A549 (cell line): Measurements from ENCODE around the gene FHIT. TPM values are rescaled to one million over a fixed set of nuclear protein-coding genes. Genes with fewer than 3 reads are reported as not detected.

Experiments used
- ATAC-seq, 2 experiments: fragments of 200-7000 bp in 1 of 2; fragments of >200 bp in 1 of 2; cut with Nextera tagmentation in 1 of 2; cut with Tn5 transposase in 1 of 2; 3 replicates each; pipeline versions ENCODE4 v1.8.0 to v1.9.1; 2018 to 2020; ENCODE audit warnings: mild to moderate bottlenecking in 1 of 2, moderate library complexity in 1 of 2
- CTCF ChIA-PET: fragments of 300-600 bp; sonication (Branson Sonifier 250); formaldehyde crosslinking; extraction: SDS; loops from one replicate; lab custom pipeline; 2021; ENCODE audit warnings: antibody characterized with exemption, inconsistent platforms; lab: Yijun Ruan, JAX
- POLR2A ChIA-PET: fragments of 350-600 bp; formaldehyde crosslinking; extraction: SDS; loops from one replicate; lab custom pipeline; 2021; ENCODE audit warnings: antibody characterized with exemption, inconsistent platforms; lab: Yijun Ruan, JAX
- DNase-seq, 2 experiments: peaks; one replicate each; pipeline versions ENCODE4 v3.0.0 to v3.0.0-alpha.2; 2011 to 2016; ENCODE audit warnings: low read depth in 1 of 2, low spot score in 1 of 2
- FAIRE-seq: peaks from 2 replicates; lab custom pipeline; 2011; peaks lifted over from hg19 to GRCh38; lab: Jason Lieb, UNC
- H3K27ac ChIP-seq, 2 experiments: fragments of >200 bp; sonication (Bioruptor Twin); formaldehyde crosslinking; 3 replicates each; pipeline ENCODE4 v1.5.1; 2016 to 2017
- H3K4me1 ChIP-seq: fragments of >200 bp; sonication (Bioruptor Twin); formaldehyde crosslinking; 3 replicates; pipeline ENCODE4 v1.6.1; 2016
- H3K4me2 ChIP-seq: fragments of >200 bp; sonication (Bioruptor Twin); formaldehyde crosslinking; 3 replicates; pipeline ENCODE4 v1.6.1; 2016
- H3K4me3 ChIP-seq: fragments of >200 bp; sonication (Bioruptor Twin); formaldehyde crosslinking; 3 replicates; pipeline ENCODE4 v1.5.1; 2016
- H3K9me3 ChIP-seq: fragments of >200 bp; sonication (Bioruptor Twin); formaldehyde crosslinking; 3 replicates; pipeline ENCODE4 v1.6.1; 2016
- ATOH8 ChIP-seq: fragments of 250-450 bp; sonication (Bioruptor Pico); IDR thresholded peaks from 2 replicates; pipeline ENCODE4 v1.5.0; 2020; ENCODE audit warnings: low read depth, mild to moderate bottlenecking, moderate library complexity
- CHD2 ChIP-seq: fragments of 150-350 bp; IDR thresholded peaks from 2 replicates; pipeline ENCODE4 v1.6.1; 2014; ENCODE audit warnings: low read length; ENCODE audit not compliant: partially characterized antibody
- ELK1 ChIP-seq: fragments of 150-350 bp; IDR thresholded peaks from 2 replicates; pipeline ENCODE4 v1.6.1; 2014; ENCODE audit warnings: low read depth, mild to moderate bottlenecking, low read length
- HEYL ChIP-seq: fragments of 250-450 bp; sonication (Bioruptor Pico); IDR thresholded peaks from 2 replicates; pipeline ENCODE4 v1.8.0; 2021; ENCODE audit warnings: mild to moderate bottlenecking, moderate library complexity
- HOXA7 ChIP-seq: fragments of 250-450 bp; sonication (Bioruptor Pico); IDR thresholded peaks from 2 replicates; pipeline ENCODE4 v1.5.0; 2020; ENCODE audit warnings: mild to moderate bottlenecking, moderate library complexity
- HOXB5 ChIP-seq: fragments of 250-450 bp; sonication (Bioruptor Pico); IDR thresholded peaks from 2 replicates; pipeline ENCODE4 v1.5.0; 2020; ENCODE audit warnings: mild to moderate bottlenecking, moderate library complexity
- JUNB ChIP-seq: fragments of >200 bp; sonication (Bioruptor Twin); formaldehyde crosslinking; IDR thresholded peaks from 2 replicates; pipeline ENCODE4 v1.6.1; 2016
- KDM5A ChIP-seq: fragments of 200-600 bp; sonication (generic); IDR thresholded peaks from 2 replicates; pipeline ENCODE4 v1.6.1; 2016; ENCODE audit warnings: antibody characterized with exemption, mild to moderate bottlenecking
- MAFK ChIP-seq: fragments of 450-650 bp; IDR thresholded peaks from 2 replicates; pipeline ENCODE4 v1.6.1; 2014; ENCODE audit not compliant: partially characterized antibody
- MAZ ChIP-seq: fragments of 150-350 bp; IDR thresholded peaks from 2 replicates; pipeline ENCODE4 v1.6.1; 2014; ENCODE audit warnings: antibody characterized with exemption, low read depth, low read length, borderline replicate concordance
- NFE2L2 ChIP-seq: fragments of 150-350 bp; conservative IDR thresholded peaks from 2 replicates; pipeline ENCODE4 v1.6.1; 2014; ENCODE audit warnings: low read length
- PHF8 ChIP-seq: fragments of 200-600 bp; sonication (generic); IDR thresholded peaks from 2 replicates; pipeline ENCODE4 v1.6.1; 2016; ENCODE audit warnings: low read depth, mild to moderate bottlenecking, antibody characterized with exemption, moderate library complexity, borderline replicate concordance
- POLR2A ChIP-seq: IDR thresholded peaks from 2 replicates; pipeline ENCODE4 v1.6.1; 2012; ENCODE audit warnings: mild to moderate bottlenecking, low read length
- POLR2AphosphoS2 ChIP-seq: conservative IDR thresholded peaks from 2 replicates; pipeline ENCODE4 v1.6.1; 2012; ENCODE audit warnings: low read length, improper control_type of control experiment, inconsistent platforms
- TFCP2L1 ChIP-seq: fragments of 250-450 bp; sonication (Bioruptor Pico); IDR thresholded peaks from 2 replicates; pipeline ENCODE4 v1.5.0; 2021; ENCODE audit warnings: mild to moderate bottlenecking
- ZNF302 ChIP-seq: fragments of 250-450 bp; sonication (Bioruptor Pico); IDR thresholded peaks from 2 replicates; pipeline ENCODE4 v1.9.0; 2021; ENCODE audit warnings: inconsistent platforms, mild to moderate bottlenecking, moderate library complexity
- ZSCAN20 ChIP-seq: fragments of 250-450 bp; sonication (Bioruptor Pico); IDR thresholded peaks from 2 replicates; pipeline ENCODE4 v1.8.0; 2022; ENCODE audit warnings: mild to moderate bottlenecking, moderate library complexity
- WGBS: methylation state at CpG from one replicate; pipeline ENCODE4 v1.1.6; 2017; ENCODE audit errors: missing lambda C conversion rate; 5-methylcytosine and 5-hydroxymethylcytosine counted together
- polyA plus RNA-seq, 4 experiments: library from polyadenylated mRNA; depleted of rRNA in 3 of 4; stranded (reverse); fragments of >200 nt; fragmentation: RNase III in 1 of 4; extraction: RNeasy Plus Mini Kit Qiagen cat#74134 plus additional on column Dnase treatment in 1 of 4; gene quantifications; 2 replicates in 3 of 4; 3 replicates in 1 of 4; pipeline ENCODE4 v1.2.3, GENCODE V29; 2011 to 2017
- TF ChIP-seq, protein P1 (sequence below): fragments of >200 bp; sonication (Bioruptor Twin); formaldehyde crosslinking; IDR thresholded peaks from 2 replicates; pipeline ENCODE4 v1.6.1; 2016
- TF ChIP-seq, protein P2 (sequence below): fragments of 200-600 bp; sonication (generic); IDR thresholded peaks from 2 replicates; pipeline ENCODE4 v1.6.1; 2016; ENCODE audit warnings: antibody characterized with exemption, mild to moderate bottlenecking, moderate library complexity
- TF ChIP-seq, protein P3 (sequence below): fragments of 250-450 bp; sonication (Bioruptor Pico); IDR thresholded peaks from 2 replicates; pipeline ENCODE4 v1.5.0; 2021; ENCODE audit warnings: mild to moderate bottlenecking, moderate library complexity, borderline replicate concordance

Gene FHIT
- polyA plus RNA-seq, 2 of the 4 experiments (the other 2 are of a cell fraction) = 0.76 to 0.92 TPM

DNA sequence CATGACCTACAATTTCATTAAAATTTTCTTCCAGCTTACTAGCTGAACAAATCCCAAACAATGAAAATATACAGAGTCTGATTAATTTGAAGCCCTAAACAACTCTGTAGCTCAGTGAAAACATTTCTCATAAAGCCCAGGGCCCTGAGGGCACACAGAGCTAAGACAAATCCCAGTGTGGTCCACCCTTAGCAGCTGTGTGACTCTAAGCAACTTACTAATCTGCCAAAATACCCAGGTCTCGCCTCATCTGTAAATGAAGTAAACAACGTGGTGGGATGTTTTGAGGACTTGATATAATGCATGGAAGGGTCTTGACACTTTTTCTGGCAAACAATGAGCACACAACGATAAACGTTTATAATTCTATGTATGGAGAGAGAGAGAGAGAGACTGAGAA is 158.4 kb downstream of the FHIT start:
- H3K4me1 ChIP-seq = no peaks in the 10 kb centered on the region
- POLR2A ChIA-PET = no interaction called here
- H3K27ac ChIP-seq = no peak overlapping the region
- H3K9me3 ChIP-seq = no peaks in the 10 kb centered on the region
- ATAC-seq (no peak), DNase-seq (no peak), FAIRE-seq (no peak)
- 26% methylated on average over 4 of the region's 4 CpGs for WGBS
- no peak overlapping the region for H3K4me3 ChIP-seq
- H3K4me2 ChIP-seq = no peak overlapping the region
- TF ChIP-seq MAFK (no peak), ELK1 (no peak), ZNF302 (CRISPR knock-in tag) (no peak), ATOH8 (CRISPR knock-in tag) (no peak), KDM5A (no peak), NFE2L2 (no peak), CHD2 (no peak), POLR2A (no peak), TFCP2L1 (no peak), MAZ (no peak), JUNB (no peak), POLR2AphosphoS2 (no peak), PHF8 (no peak), HEYL (CRISPR knock-in tag) (no peak), ZSCAN20 (CRISPR knock-in tag) (no peak), HOXA7 (CRISPR knock-in tag) (no peak), HOXB5 (CRISPR knock-in tag) (no peak)
- TF ChIP-seq, protein P1, sequence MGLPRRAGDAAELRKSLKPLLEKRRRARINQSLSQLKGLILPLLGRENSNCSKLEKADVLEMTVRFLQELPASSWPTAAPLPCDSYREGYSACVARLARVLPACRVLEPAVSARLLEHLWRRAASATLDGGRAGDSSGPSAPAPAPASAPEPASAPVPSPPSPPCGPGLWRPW = no peak
- TF ChIP-seq, protein P2, sequence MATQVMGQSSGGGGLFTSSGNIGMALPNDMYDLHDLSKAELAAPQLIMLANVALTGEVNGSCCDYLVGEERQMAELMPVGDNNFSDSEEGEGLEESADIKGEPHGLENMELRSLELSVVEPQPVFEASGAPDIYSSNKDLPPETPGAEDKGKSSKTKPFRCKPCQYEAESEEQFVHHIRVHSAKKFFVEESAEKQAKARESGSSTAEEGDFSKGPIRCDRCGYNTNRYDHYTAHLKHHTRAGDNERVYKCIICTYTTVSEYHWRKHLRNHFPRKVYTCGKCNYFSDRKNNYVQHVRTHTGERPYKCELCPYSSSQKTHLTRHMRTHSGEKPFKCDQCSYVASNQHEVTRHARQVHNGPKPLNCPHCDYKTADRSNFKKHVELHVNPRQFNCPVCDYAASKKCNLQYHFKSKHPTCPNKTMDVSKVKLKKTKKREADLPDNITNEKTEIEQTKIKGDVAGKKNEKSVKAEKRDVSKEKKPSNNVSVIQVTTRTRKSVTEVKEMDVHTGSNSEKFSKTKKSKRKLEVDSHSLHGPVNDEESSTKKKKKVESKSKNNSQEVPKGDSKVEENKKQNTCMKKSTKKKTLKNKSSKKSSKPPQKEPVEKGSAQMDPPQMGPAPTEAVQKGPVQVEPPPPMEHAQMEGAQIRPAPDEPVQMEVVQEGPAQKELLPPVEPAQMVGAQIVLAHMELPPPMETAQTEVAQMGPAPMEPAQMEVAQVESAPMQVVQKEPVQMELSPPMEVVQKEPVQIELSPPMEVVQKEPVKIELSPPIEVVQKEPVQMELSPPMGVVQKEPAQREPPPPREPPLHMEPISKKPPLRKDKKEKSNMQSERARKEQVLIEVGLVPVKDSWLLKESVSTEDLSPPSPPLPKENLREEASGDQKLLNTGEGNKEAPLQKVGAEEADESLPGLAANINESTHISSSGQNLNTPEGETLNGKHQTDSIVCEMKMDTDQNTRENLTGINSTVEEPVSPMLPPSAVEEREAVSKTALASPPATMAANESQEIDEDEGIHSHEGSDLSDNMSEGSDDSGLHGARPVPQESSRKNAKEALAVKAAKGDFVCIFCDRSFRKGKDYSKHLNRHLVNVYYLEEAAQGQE = no peak
- TF ChIP-seq, protein P3, sequence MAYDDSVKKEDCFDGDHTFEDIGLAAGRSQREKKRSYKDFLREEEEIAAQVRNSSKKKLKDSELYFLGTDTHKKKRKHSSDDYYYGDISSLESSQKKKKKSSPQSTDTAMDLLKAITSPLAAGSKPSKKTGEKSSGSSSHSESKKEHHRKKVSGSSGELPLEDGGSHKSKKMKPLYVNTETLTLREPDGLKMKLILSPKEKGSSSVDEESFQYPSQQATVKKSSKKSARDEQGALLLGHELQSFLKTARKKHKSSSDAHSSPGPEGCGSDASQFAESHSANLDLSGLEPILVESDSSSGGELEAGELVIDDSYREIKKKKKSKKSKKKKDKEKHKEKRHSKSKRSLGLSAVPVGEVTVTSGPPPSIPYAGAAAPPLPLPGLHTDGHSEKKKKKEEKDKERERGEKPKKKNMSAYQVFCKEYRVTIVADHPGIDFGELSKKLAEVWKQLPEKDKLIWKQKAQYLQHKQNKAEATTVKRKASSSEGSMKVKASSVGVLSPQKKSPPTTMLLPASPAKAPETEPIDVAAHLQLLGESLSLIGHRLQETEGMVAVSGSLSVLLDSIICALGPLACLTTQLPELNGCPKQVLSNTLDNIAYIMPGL = no peak
- CTCF ChIA-PET = interaction anchor here (0.5 kb wide), 1 partner anchor 346 kb away, joined by 3 read pairs; no protein-coding TSS in a partner anchor
